NT2/D1 (cell line): Measurements from ENCODE around the gene CYSRT1.

Experiments used
- SUZ12 ChIP-seq: IDR thresholded peaks from 2 replicates; pipeline ENCODE4 v1.6.1; 2011; ENCODE audit not compliant: insufficient read length, insufficient read depth; ENCODE audit errors: extremely low read depth
- YY1 ChIP-seq: IDR thresholded peaks from 2 replicates; pipeline ENCODE4 v1.6.1; 2011; ENCODE audit not compliant: insufficient read length, insufficient read depth

- TF ChIP-seq YY1, result no peak
- TF ChIP-seq SUZ12, result no peak
These were observed 25.4 kb upstream of the CYSRT1 start for GRCh38 chr9:137199411-137200121.
